Nephron (organoid): Measurements from ENCODE around the gene LPP.

Experiments
- H3K27ac Mint-ChIP-seq, 3 experiments: 2 replicates each; pipeline ENCODE4 v1.8.0; 2020; ENCODE audit warnings: mixed read lengths in 3 of 3, mild to moderate bottlenecking in 2 of 3, moderate library complexity in 1 of 3
- H3K27me3 Mint-ChIP-seq: 2 replicates; pipeline ENCODE4 v1.8.0; 2021; ENCODE audit warnings: low read depth, mild to moderate bottlenecking, moderate library complexity, mixed read lengths
- H3K36me3 Mint-ChIP-seq: 2 replicates; pipeline ENCODE4 v1.8.0; 2020; ENCODE audit warnings: low read depth, mixed read lengths
- H3K4me1 Mint-ChIP-seq: 2 replicates; pipeline ENCODE4 v1.8.0; 2020; ENCODE audit warnings: mixed read lengths
- H3K4me3 Mint-ChIP-seq, 3 experiments: 2 replicates each; pipeline ENCODE4 v1.8.0; 2020; ENCODE audit warnings: mild to moderate bottlenecking in 3 of 3, mixed read lengths in 3 of 3, moderate library complexity in 2 of 3
- H3K9me3 Mint-ChIP-seq: 2 replicates; pipeline ENCODE4 v1.8.0; 2020; ENCODE audit warnings: mixed read lengths
- CTCF ChIP-seq, 3 experiments: fragments of 200-600 bp; sonication (generic); IDR thresholded peaks; one replicate each; pipeline ENCODE4 v1.5.0; 2021; ENCODE audit warnings: antibody characterized with exemption in 3 of 3; ENCODE audit not compliant: unreplicated experiment in 3 of 3

LPP gene

GRCh38 chr3:188183452-188183851, 29.5 kb downstream of the LPP start:
- no peak for TF ChIP-seq CTCF (IDR thresholded peaks at IDR 0.05; ENCODE audit: unreplicated experiment in 3 of 3)
- H3K9me3 Mint-ChIP-seq, result no peaks in the 10 kb centered on the region
- peaks cover 42% of the 10 kb centered on the region for H3K4me1 Mint-ChIP-seq
- no peaks in the 10 kb centered on the region for H3K27me3 Mint-ChIP-seq
- no peak overlapping the region for H3K27ac Mint-ChIP-seq
- no peak overlapping the region for H3K4me3 Mint-ChIP-seq
- H3K36me3 Mint-ChIP-seq, result peaks cover 1% of the 10 kb centered on the region

- Mint-ChIP-seq H3K9me3 (no peaks in the 10 kb centered on the region), H3K4me3 (no peak overlapping the region), H3K27me3 (no peaks in the 10 kb centered on the region), H3K27ac (peak overlapping the region in 1 of 3 experiments; percentile 42), H3K4me1 (peaks cover 35% of the 10 kb centered on the region), H3K36me3 (no peaks in the 10 kb centered on the region)
- no peak for TF ChIP-seq CTCF (IDR thresholded peaks at IDR 0.05; ENCODE audit: unreplicated experiment in 3 of 3)
These were observed 30.2 kb downstream of the LPP start for GRCh38 chr3:188184160-188184559.

GRCh38 chr3:188184649-188185048, 30.7 kb downstream of the LPP start:
- Mint-ChIP-seq H3K4me3 (no peak overlapping the region), H3K4me1 (peaks cover 30% of the 10 kb centered on the region), H3K9me3 (no peaks in the 10 kb centered on the region), H3K27me3 (no peaks in the 10 kb centered on the region), H3K27ac (peak overlapping the region in 1 of 3 experiments; percentile 42), H3K36me3 (no peaks in the 10 kb centered on the region)
- TF ChIP-seq CTCF (IDR thresholded peaks at IDR 0.05; ENCODE audit: unreplicated experiment in 3 of 3), result no peak

GRCh38 chr3:188185717-188186251, 31.8 kb downstream of the LPP start:
- peak overlapping the region in 2 of 3 experiments; percentile 26 to 44 for H3K27ac Mint-ChIP-seq
- peaks cover 4% of the 10 kb centered on the region for H3K36me3 Mint-ChIP-seq
- no peaks in the 10 kb centered on the region for H3K27me3 Mint-ChIP-seq
- H3K9me3 Mint-ChIP-seq, result no peaks in the 10 kb centered on the region
- H3K4me3 Mint-ChIP-seq, result no peak overlapping the region
- no peak for TF ChIP-seq CTCF (IDR thresholded peaks at IDR 0.05; ENCODE audit: unreplicated experiment in 3 of 3)
- peaks cover 22% of the 10 kb centered on the region for H3K4me1 Mint-ChIP-seq

- no peak overlapping the region for H3K27ac Mint-ChIP-seq
- no peaks in the 10 kb centered on the region for H3K9me3 Mint-ChIP-seq
- TF ChIP-seq CTCF (IDR thresholded peaks at IDR 0.05; ENCODE audit: unreplicated experiment in 3 of 3), result no peak
- peaks cover 22% of the 10 kb centered on the region for H3K4me1 Mint-ChIP-seq
- H3K4me3 Mint-ChIP-seq, result no peak overlapping the region
- H3K27me3 Mint-ChIP-seq, result no peaks in the 10 kb centered on the region
- H3K36me3 Mint-ChIP-seq, result peaks cover 9% of the 10 kb centered on the region
These were observed 33.1 kb downstream of the LPP start for GRCh38 chr3:188187053-188187452.

- Mint-ChIP-seq H3K9me3 (no peaks in the 10 kb centered on the region), H3K36me3 (peaks cover 19% of the 10 kb centered on the region), H3K27me3 (no peaks in the 10 kb centered on the region), H3K27ac (no peak overlapping the region), H3K4me1 (peaks cover 22% of the 10 kb centered on the region), H3K4me3 (no peak overlapping the region)
- TF ChIP-seq CTCF (IDR thresholded peaks at IDR 0.05; ENCODE audit: unreplicated experiment in 3 of 3), result no peak
These were observed 35.0 kb downstream of the LPP start for GRCh38 chr3:188188911-188189310.
